Cardiac muscle cell (in vitro differentiated cells and primary cell): Measurements from ENCODE around the gene FUZ. TPM values are rescaled to one million over a fixed set of nuclear protein-coding genes. Genes with fewer than 3 reads are reported as not detected.
A peak's percentile ranks its signal among the peaks of the same experiment; 100 is the strongest.

Experiments
- DNase-seq, 2 donors: peaks; one replicate each; pipeline versions ENCODE4 v3.0.0 to v3.0.0-alpha.2; 2010 to 2017; ENCODE audit warnings: low read depth in 1 of 2, low spot score in 1 of 2
- H3K27ac ChIP-seq: fragments of 200-600 bp; sonication (generic); 2 replicates; pipeline ENCODE4 v1.5.1; 2016
- H3K27me3 ChIP-seq: fragments of 200-600 bp; sonication (generic); 2 replicates; pipeline ENCODE4 v1.6.0; 2016; ENCODE audit warnings: control low read depth
- H3K36me3 ChIP-seq: fragments of 200-600 bp; sonication (generic); 2 replicates; pipeline ENCODE4 v1.5.1; 2016; ENCODE audit warnings: control low read depth
- H3K4me1 ChIP-seq: fragments of 200-600 bp; sonication (generic); 2 replicates; pipeline ENCODE4 v1.8.1; 2017; ENCODE audit warnings: low read depth, mild to moderate bottlenecking, mixed run types
- H3K4me3 ChIP-seq: fragments of 200-600 bp; sonication (generic); 2 replicates; pipeline ENCODE4 v1.5.1; 2016; ENCODE audit warnings: mild to moderate bottlenecking
- H3K9me3 ChIP-seq: fragments of 200-600 bp; sonication (generic); 2 replicates; pipeline ENCODE4 v1.5.1; 2017; ENCODE audit warnings: low read depth, mild to moderate bottlenecking, control low read depth
- polyA plus RNA-seq: library from polyadenylated mRNA; unstranded; fragments of >200 nt; fragmentation: Nextera tagmentation; extraction: Ambion mirVana; gene quantifications from 2 replicates; pipeline ENCODE4 v1.2.1, GENCODE V29; 2016
- total RNA-seq: library from RNA; depleted of rRNA; stranded (reverse); fragments of >200 nt; gene quantifications from 2 replicates; pipeline ENCODE4 v1.2.3, GENCODE V29; 2016
- TF ChIP-seq, protein P1 (sequence below): IDR thresholded peaks from 2 replicates; pipeline ENCODE4 v1.5.1; 2012; ENCODE audit warnings: low read depth, mild to moderate bottlenecking, low read length

The FUZ gene
- total and polyA plus RNA-seq, 2 experiments from 2014 or later = 39.0 to 60.8 TPM

DNA sequence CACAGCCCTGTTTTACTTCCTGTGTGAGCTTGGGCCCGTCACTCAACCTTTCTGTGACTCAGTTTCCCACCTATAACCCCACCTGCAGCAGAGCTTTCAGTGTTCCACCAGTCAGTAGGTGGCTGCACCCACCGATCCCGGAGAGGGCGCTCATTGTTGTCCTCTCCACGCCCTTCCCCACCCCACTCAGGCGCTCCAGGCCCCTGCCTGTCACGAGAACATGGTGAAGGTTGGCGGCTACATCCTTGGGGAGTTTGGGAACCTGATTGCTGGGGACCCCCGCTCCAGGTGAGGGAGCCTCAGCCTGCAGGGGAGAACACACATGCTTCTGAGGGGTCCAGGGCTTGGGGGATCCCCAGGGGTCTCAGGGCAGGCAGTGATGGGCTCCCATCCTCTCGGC, 12.3 kb downstream of the FUZ start:
- no peak overlapping the region for H3K4me3 ChIP-seq
- TF ChIP-seq, protein P1, sequence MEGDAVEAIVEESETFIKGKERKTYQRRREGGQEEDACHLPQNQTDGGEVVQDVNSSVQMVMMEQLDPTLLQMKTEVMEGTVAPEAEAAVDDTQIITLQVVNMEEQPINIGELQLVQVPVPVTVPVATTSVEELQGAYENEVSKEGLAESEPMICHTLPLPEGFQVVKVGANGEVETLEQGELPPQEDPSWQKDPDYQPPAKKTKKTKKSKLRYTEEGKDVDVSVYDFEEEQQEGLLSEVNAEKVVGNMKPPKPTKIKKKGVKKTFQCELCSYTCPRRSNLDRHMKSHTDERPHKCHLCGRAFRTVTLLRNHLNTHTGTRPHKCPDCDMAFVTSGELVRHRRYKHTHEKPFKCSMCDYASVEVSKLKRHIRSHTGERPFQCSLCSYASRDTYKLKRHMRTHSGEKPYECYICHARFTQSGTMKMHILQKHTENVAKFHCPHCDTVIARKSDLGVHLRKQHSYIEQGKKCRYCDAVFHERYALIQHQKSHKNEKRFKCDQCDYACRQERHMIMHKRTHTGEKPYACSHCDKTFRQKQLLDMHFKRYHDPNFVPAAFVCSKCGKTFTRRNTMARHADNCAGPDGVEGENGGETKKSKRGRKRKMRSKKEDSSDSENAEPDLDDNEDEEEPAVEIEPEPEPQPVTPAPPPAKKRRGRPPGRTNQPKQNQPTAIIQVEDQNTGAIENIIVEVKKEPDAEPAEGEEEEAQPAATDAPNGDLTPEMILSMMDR = no peak
- no peaks in the 10 kb centered on the region for H3K9me3 ChIP-seq
- no peak for DNase-seq
- H3K27me3 ChIP-seq = no peaks in the 10 kb centered on the region
- peaks cover 26% of the 10 kb centered on the region for H3K36me3 ChIP-seq
- no peaks in the 10 kb centered on the region for H3K4me1 ChIP-seq
- no peak overlapping the region for H3K27ac ChIP-seq

DNA sequence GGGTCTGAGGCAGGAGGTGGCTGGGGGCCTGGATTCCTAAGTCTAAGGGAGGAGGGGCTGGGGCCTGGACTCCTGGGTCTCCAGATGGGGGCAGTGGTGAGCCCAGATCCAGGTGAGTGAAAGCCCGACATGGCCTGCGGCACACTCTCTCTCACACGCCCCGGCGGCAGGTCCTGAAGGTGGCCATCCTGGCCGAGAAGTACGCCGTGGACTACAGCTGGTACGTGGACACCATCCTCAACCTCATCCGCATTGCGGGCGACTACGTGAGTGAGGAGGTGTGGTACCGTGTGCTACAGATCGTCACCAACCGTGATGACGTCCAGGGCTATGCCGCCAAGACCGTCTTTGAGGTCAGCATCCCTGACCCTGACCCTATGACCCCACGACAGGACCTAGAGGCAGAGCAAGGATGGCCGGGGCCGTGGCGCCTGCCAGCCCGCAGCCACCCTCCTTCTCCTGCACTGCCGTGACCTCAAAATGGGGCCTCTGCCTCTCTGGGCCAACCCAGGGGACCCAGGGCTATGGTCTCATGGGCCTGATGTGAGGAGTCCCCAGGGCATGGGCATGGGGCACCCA, 13.2 kb downstream of the FUZ start:
- Histone ChIP-seq H3K27ac (no peak overlapping the region), H3K4me1 (no peaks in the 10 kb centered on the region), H3K9me3 (no peaks in the 10 kb centered on the region), H3K27me3 (no peaks in the 10 kb centered on the region), H3K36me3 (peaks cover 34% of the 10 kb centered on the region), H3K4me3 (no peak overlapping the region)
- no peak for DNase-seq
- TF ChIP-seq, protein P1 = peak; percentile 7

DNA sequence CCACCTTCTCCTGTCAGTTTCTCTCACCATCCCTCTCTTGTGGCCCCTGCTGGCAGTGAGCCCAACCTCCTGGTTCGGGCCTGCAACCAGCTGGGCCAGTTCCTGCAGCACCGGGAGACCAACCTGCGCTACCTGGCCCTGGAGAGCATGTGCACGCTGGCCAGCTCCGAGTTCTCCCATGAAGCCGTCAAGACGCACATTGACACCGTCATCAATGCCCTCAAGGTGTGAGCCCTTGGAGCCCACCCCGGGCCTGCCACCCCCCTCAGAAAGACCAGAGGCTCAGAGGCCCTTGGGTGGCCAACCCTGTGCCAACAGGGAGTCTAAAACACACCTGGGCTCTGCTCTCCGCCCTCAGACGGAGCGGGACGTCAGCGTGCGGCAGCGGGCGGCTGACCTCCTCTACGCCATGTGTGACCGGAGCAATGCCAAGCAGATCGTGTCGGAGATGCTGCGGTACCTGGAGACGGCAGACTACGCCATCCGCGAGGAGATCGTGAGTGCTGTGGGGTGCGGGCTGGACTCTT, 13.8 kb downstream of the FUZ start:
- DNase-seq = no peak
- H3K4me3 ChIP-seq = no peak overlapping the region
- TF ChIP-seq, protein P1 = no peak
- H3K4me1 ChIP-seq = no peaks in the 10 kb centered on the region
- no peak overlapping the region for H3K27ac ChIP-seq
- H3K36me3 ChIP-seq = peaks cover 37% of the 10 kb centered on the region
- no peaks in the 10 kb centered on the region for H3K9me3 ChIP-seq
- no peaks in the 10 kb centered on the region for H3K27me3 ChIP-seq

DNA sequence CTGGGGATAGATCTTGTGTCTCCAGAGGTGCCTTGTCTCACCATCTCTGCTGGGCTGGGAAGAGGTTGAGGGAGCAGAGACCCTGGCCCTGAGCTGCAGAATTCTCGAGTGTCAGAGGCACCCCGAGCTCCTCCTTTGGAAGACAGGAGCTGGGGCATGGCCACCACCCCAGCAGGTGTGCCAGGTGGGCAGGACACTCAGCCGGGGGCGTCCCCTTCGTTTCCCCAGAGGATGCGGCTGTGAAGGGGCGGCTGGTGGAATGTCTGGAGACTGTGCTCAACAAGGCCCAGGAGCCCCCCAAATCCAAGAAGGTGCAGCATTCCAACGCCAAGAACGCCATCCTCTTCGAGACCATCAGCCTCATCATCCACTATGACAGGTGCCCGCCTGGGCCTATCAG, 14.5 kb downstream of the FUZ start:
- Histone ChIP-seq H3K27ac (no peak overlapping the region), H3K36me3 (peaks cover 38% of the 10 kb centered on the region), H3K4me3 (no peak overlapping the region), H3K9me3 (no peaks in the 10 kb centered on the region), H3K4me1 (no peaks in the 10 kb centered on the region), H3K27me3 (no peaks in the 10 kb centered on the region)
- DNase-seq = no peak
- TF ChIP-seq, protein P1 = no peak

DNA sequence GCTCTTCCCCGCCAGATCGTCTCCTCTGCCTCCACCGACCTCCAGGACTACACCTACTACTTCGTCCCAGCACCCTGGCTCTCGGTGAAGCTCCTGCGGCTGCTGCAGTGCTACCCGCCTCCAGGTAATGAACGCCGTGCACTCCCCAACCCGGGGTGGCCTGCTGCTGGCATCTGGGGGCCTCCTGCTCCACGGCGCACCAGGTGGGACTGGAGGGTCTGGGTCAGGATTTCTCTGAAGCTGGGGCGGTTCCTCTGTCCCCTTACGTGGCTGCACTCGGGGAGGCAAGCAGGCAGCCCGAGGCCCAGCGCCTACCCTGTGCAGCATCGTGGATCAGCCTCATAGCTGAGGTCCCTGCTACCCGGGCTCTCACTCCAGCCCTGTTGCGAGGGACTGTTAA, 17.5 kb downstream of the FUZ start:
- H3K27me3 ChIP-seq = no peaks in the 10 kb centered on the region
- no peak overlapping the region for H3K27ac ChIP-seq
- H3K9me3 ChIP-seq = no peaks in the 10 kb centered on the region
- TF ChIP-seq, protein P1 = no peak
- no peak for DNase-seq
- no peaks in the 10 kb centered on the region for H3K4me1 ChIP-seq
- H3K4me3 ChIP-seq = no peak overlapping the region
- peaks cover 39% of the 10 kb centered on the region for H3K36me3 ChIP-seq
